ENCODE data around the gene DRD1. TPM values are rescaled to one million over a fixed set of nuclear protein-coding genes. Genes with fewer than 3 reads are reported as not detected.
A peak's percentile ranks its signal among the peaks of the same experiment; 100 is the strongest.

The DRD1 gene
- total RNA-seq, 1 donor from 2014 or later: not detected

DNA sequence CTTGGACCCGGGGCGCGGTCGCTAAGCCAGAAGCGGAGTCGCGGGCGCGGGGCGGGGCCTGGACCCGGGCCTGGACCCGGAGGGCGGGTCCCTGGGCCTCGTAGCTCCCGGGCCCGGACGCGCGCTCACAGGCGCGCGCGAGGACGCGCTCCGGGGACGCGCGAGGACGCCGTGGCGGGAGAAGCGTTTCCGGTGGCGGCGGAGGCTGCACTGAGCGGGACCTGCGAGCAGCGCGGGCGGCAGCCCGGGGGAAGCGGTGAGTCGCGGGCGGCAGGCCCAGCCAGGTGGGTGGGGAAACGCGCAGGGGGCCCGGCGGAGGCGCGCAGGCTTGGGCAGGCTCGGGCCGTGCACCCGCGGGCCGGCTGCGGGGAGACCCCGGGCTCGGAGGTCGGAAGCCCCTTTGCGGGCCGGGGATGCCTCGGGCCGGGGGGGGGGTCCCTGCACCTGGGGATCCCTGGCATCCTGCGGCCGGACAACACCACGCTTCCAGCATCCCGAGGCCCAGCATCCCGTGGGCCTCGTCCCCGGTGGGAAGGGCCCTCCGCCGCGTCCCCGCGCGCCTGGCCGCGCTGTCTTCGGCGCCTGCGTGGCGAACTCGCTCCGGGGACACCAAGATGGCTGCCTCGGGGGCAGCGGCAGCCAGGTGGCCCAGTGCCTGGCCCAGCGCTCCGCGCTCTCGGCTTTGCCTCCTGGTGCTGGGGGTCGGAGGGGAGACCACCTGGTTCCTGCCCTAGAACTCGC is 34.6 kb upstream of the DRD1 start, which contains the start of gene SFXN1:
Gene SFXN1 (plus strand): TSS at position 177 of the 741 bp plus-strand sequence. CDS start 13,544 bp downstream, outside the sequence.
- H3K27me3 Mint-ChIP-seq (ENCODE audit: low read depth): peaks cover 8% of the 10 kb centered on the region
- DNase-seq (ENCODE audit: low spot score): peak; percentile 82
- H3K36me3 Mint-ChIP-seq (ENCODE audit: low read depth): peaks cover 47% of the 10 kb centered on the region
- peaks cover 52% of the 10 kb centered on the region for H3K4me1 Mint-ChIP-seq (ENCODE audit: low read depth)
- H3K9me3 Mint-ChIP-seq: no peaks in the 10 kb centered on the region
- peak within 1 kb of the TSS; percentile 92 for H3K27ac Mint-ChIP-seq
- peak within 1 kb of the TSS; percentile 95 for H3K4me3 Mint-ChIP-seq (ENCODE audit: low read depth)
- intact Hi-C loops (cut with micrococcal nuclease): loop anchor here (1.0 kb wide), 1 partner anchor 13 kb away; no protein-coding TSS in a partner anchor

DNA sequence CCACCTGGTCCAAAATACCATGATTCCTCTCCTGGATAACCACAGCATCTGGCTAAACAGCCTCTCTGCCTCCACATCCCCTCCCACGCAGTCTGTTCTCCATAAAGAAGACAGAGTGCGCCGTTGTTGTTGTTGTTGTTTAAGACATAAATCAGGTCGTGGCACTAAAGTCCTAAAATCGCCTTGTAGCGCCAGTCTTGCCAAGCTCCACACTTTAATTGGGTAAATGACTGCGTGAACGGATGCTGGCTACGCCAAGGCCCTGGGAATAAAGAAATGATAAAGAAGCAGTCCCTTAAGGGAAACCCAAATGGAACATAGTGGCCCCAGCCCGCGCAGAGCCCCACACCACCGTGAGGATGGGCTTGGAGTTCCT is 34.0 kb upstream of the DRD1 start:
- intact Hi-C loops (cut with micrococcal nuclease): loop anchor here (1.0 kb wide), 1 partner anchor 13 kb away; no protein-coding TSS in a partner anchor

GRCh38 chr5:175477440-175477839 is 33.5 kb upstream of the DRD1 start:
- intact Hi-C loops (cut with micrococcal nuclease): no loop called here
- peak overlapping the region; percentile 72 for H3K4me3 Mint-ChIP-seq (ENCODE audit: low read depth)

More for the DNA sequence above, 34.0 kb upstream of the DRD1 start:
- Mint-ChIP-seq H3K27ac (peak overlapping the region; percentile 68), H3K4me1 (ENCODE audit: low read depth) (peaks cover 46% of the 10 kb centered on the region), H3K36me3 (ENCODE audit: low read depth) (peaks cover 41% of the 10 kb centered on the region), H3K9me3 (no peaks in the 10 kb centered on the region), H3K4me3 (ENCODE audit: low read depth) (peak overlapping the region; percentile 72), H3K27me3 (ENCODE audit: low read depth) (peaks cover 8% of the 10 kb centered on the region)
- DNase-seq (ENCODE audit: low spot score): no peak

DNA sequence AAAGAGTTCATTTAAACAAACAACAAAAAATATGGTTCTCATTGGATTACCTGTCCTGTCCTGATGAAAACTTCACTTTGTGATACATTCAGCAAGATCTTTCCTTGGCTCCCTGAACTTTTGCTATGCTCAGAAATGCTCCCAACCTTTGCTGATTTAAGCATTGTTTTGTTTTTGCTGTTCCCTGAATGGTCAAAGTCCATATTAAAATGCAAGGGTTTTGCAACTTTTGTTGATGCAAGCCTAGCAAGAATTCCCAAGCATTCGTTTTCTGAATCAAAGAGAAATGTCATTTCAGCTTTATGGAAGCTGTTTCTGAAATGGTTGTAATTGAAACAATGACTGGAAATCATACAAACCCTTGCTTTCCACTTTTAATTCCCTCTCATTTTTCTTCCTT is 31.3 kb upstream of the DRD1 start:
- DNase-seq (ENCODE audit: low spot score): no peak
- peaks cover 14% of the 10 kb centered on the region for H3K36me3 Mint-ChIP-seq (ENCODE audit: low read depth)
- intact Hi-C loops (cut with micrococcal nuclease): no loop called here
- peaks cover 8% of the 10 kb centered on the region for H3K27me3 Mint-ChIP-seq (ENCODE audit: low read depth)
- no peak overlapping the region for H3K27ac Mint-ChIP-seq
- H3K9me3 Mint-ChIP-seq: no peaks in the 10 kb centered on the region
- no peak overlapping the region for H3K4me3 Mint-ChIP-seq (ENCODE audit: low read depth)
- peaks cover 32% of the 10 kb centered on the region for H3K4me1 Mint-ChIP-seq (ENCODE audit: low read depth)

More at GRCh38 chr5:175477440-175477839, 33.5 kb upstream of the DRD1 start:
- no peak for DNase-seq (ENCODE audit: low spot score)
- no peak overlapping the region for H3K27ac Mint-ChIP-seq
- peaks cover 36% of the 10 kb centered on the region for H3K36me3 Mint-ChIP-seq (ENCODE audit: low read depth)
- no peaks in the 10 kb centered on the region for H3K9me3 Mint-ChIP-seq
- peaks cover 8% of the 10 kb centered on the region for H3K27me3 Mint-ChIP-seq (ENCODE audit: low read depth)
- H3K4me1 Mint-ChIP-seq (ENCODE audit: low read depth): peaks cover 42% of the 10 kb centered on the region

DNA sequence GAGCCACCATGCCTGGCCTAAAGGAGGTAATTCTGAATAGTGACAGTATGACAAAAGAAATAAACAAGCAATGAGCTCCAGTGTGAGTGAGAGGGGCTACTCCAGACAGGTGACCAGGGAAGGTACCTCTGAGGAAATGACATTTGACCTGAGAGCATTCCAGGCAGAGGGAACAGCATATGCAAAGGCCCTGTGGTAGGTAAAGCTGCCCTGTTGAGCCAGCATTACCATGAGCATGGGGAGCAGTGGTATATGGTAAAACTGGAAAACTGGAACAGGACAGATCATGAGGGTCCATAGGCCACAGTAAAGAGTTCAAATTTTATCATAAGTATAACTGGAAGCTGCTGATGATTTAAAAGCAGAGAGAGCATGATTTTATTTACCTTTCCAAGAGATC is 28.4 kb upstream of the DRD1 start:
- H3K27ac Mint-ChIP-seq: no peak overlapping the region
- H3K36me3 Mint-ChIP-seq (ENCODE audit: low read depth): no peaks in the 10 kb centered on the region
- intact Hi-C loops (cut with micrococcal nuclease): no loop called here
- H3K4me1 Mint-ChIP-seq (ENCODE audit: low read depth): peaks cover 20% of the 10 kb centered on the region
- peaks cover 8% of the 10 kb centered on the region for H3K27me3 Mint-ChIP-seq (ENCODE audit: low read depth)
- DNase-seq (ENCODE audit: low spot score): no peak
- no peak overlapping the region for H3K4me3 Mint-ChIP-seq (ENCODE audit: low read depth)
- no peaks in the 10 kb centered on the region for H3K9me3 Mint-ChIP-seq

DNA sequence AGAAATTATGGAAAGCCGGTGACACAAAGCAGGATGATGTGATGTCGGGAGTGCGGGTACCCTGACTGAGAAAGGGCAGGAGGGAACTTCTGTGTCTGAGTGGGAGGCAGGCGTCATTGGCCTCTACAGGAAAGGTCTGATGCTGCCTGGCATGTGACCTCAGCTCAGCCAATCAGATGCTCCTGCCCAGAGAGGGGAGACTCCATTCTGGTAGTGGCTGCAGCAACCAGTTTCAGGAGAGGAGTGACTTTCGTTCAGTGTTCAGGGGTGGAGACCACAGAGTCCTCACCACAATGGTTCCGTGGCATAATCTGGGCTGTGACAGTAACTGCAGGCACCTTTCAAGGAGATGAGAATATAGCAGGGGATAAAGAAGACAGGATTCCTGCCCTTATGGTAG is 27.6 kb upstream of the DRD1 start:
- Mint-ChIP-seq H3K27me3 (ENCODE audit: low read depth) (peaks cover 8% of the 10 kb centered on the region), H3K4me1 (ENCODE audit: low read depth) (peaks cover 20% of the 10 kb centered on the region), H3K27ac (peak overlapping the region; percentile 62), H3K36me3 (ENCODE audit: low read depth) (no peaks in the 10 kb centered on the region), H3K9me3 (no peaks in the 10 kb centered on the region), H3K4me3 (ENCODE audit: low read depth) (no peak overlapping the region)
- no peak for DNase-seq (ENCODE audit: low spot score)
- intact Hi-C loops (cut with micrococcal nuclease): no loop called here

GRCh38 chr5:175471196-175471595 is 27.2 kb upstream of the DRD1 start:
- Mint-ChIP-seq H3K36me3 (ENCODE audit: low read depth) (no peaks in the 10 kb centered on the region), H3K4me1 (ENCODE audit: low read depth) (peaks cover 17% of the 10 kb centered on the region), H3K9me3 (no peaks in the 10 kb centered on the region), H3K27me3 (ENCODE audit: low read depth) (peaks cover 11% of the 10 kb centered on the region), H3K27ac (peak overlapping the region; percentile 62), H3K4me3 (ENCODE audit: low read depth) (no peak overlapping the region)
- DNase-seq (ENCODE audit: low spot score): no peak
- intact Hi-C loops (cut with micrococcal nuclease): no loop called here

DNA sequence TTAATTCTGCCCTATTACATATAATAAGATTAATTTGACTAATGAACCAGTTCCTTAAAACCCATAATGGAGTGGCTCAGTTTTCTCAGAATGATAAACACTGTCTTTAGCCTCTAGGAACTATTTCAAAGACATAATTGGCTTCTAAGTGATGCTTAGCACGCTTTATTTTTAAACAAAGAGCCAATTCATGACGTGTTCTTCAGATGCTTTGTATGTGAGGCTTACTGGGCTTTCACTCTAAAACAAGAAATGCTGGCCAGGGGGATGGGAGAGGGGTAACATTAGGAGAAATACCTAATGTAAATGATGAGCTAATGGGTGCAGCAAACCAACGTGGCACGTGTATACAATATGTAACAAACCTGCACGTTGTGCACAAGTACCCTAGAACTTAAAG is 26.8 kb upstream of the DRD1 start:
- no peak overlapping the region for H3K4me3 Mint-ChIP-seq (ENCODE audit: low read depth)

DNA sequence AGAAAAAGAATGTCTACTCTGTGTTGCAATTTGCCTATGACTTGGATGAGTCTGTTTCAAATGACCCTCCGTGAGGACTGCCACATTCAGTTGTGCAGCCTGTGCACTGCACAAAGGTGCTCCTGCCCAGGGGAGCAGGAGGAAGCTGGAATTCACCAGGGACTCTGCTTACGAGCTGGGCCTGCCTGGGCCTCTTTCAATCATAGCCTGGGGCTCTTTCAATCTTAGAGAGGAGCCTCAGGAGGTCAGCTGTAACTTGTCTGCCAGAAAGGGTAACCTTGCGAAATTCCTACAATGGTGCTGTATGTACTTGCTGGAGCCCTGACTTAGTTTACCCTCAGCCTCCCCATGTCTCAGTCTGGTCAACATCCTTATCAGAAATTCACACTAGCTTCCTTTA is 25.9 kb upstream of the DRD1 start:
- no peaks in the 10 kb centered on the region for H3K9me3 Mint-ChIP-seq
- H3K36me3 Mint-ChIP-seq (ENCODE audit: low read depth): no peaks in the 10 kb centered on the region
- H3K27ac Mint-ChIP-seq: no peak overlapping the region
- peaks cover 11% of the 10 kb centered on the region for H3K27me3 Mint-ChIP-seq (ENCODE audit: low read depth)
- H3K4me3 Mint-ChIP-seq (ENCODE audit: low read depth): no peak overlapping the region
- intact Hi-C loops (cut with micrococcal nuclease): no loop called here
- DNase-seq (ENCODE audit: low spot score): no peak
- peaks cover 14% of the 10 kb centered on the region for H3K4me1 Mint-ChIP-seq (ENCODE audit: low read depth)

More for the DNA sequence above, 26.8 kb upstream of the DRD1 start:
- Mint-ChIP-seq H3K4me1 (ENCODE audit: low read depth) (peaks cover 14% of the 10 kb centered on the region), H3K27me3 (ENCODE audit: low read depth) (peaks cover 11% of the 10 kb centered on the region), H3K36me3 (ENCODE audit: low read depth) (no peaks in the 10 kb centered on the region), H3K9me3 (no peaks in the 10 kb centered on the region), H3K27ac (no peak overlapping the region)
- intact Hi-C loops (cut with micrococcal nuclease): no loop called here
- no peak for DNase-seq (ENCODE audit: low spot score)

DNA sequence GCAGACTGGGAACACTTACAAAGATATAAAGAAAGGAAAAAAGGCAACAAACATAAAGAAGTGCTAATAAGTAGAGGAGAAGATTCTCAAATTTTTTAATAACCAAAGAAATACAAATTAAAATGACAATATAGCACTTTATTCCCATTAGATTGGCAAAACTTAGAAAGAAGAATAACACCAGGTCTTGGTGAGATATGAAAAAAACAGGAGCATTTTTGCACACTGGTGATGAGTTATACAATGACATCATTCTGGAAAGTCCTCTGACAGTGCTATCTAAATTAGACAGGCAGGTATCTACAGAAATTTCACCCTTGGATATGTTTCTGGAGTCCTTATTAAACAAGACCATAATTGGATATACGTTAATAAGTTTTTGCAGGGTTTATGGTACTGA is 24.9 kb upstream of the DRD1 start:
- Mint-ChIP-seq H3K4me1 (ENCODE audit: low read depth) (peaks cover 20% of the 10 kb centered on the region), H3K27me3 (ENCODE audit: low read depth) (peaks cover 4% of the 10 kb centered on the region), H3K4me3 (ENCODE audit: low read depth) (no peak overlapping the region), H3K9me3 (no peaks in the 10 kb centered on the region), H3K27ac (no peak overlapping the region), H3K36me3 (ENCODE audit: low read depth) (no peaks in the 10 kb centered on the region)
- intact Hi-C loops (cut with micrococcal nuclease): no loop called here
- no peak for DNase-seq (ENCODE audit: low spot score)

- H3K27ac Mint-ChIP-seq: no peak overlapping the region
- peaks cover 20% of the 10 kb centered on the region for H3K4me1 Mint-ChIP-seq (ENCODE audit: low read depth)
- H3K4me3 Mint-ChIP-seq (ENCODE audit: low read depth): no peak overlapping the region
- no peaks in the 10 kb centered on the region for H3K9me3 Mint-ChIP-seq
- H3K36me3 Mint-ChIP-seq (ENCODE audit: low read depth): no peaks in the 10 kb centered on the region
- peaks cover 5% of the 10 kb centered on the region for H3K27me3 Mint-ChIP-seq (ENCODE audit: low read depth)
- intact Hi-C loops (cut with micrococcal nuclease): no loop called here
- no peak for DNase-seq (ENCODE audit: low spot score)
Observed at GRCh38 chr5:175467983-175468690, 24.2 kb upstream of the DRD1 start.

DNA sequence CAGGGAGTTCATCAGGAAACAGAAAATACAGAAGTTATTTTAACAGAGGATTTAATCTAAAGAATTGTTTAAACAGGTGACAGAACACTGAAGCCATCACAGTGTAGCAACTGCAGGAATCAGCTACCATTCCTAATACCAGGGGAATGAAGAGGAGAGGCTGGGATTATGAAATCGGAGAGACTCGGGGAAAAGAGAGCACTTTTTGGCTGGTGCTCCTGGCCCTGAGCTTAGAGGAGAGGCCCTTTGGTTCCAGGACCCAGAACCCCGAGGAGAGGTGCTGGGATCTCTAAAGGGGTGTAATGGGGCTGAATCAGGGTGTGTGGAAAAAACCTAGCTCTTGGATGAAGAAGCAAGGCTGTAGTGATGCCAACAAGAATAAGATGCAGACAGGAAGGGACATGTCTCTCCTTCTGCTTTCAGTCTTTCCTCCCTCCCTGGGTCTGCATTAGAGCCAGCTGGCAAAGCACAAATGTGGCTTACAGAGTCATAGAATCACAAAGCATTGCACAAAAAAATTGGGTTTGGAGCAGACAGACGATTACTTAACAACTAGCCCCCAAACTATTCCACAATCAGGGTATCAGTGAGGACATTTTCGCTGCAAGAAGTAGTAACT is 22.8 kb upstream of the DRD1 start:
- intact Hi-C loops (cut with micrococcal nuclease): no loop called here
- Mint-ChIP-seq H3K4me1 (ENCODE audit: low read depth) (peaks cover 19% of the 10 kb centered on the region), H3K36me3 (ENCODE audit: low read depth) (no peaks in the 10 kb centered on the region), H3K9me3 (no peaks in the 10 kb centered on the region), H3K27ac (no peak overlapping the region), H3K4me3 (ENCODE audit: low read depth) (no peak overlapping the region), H3K27me3 (ENCODE audit: low read depth) (peaks cover 5% of the 10 kb centered on the region)
- DNase-seq (ENCODE audit: low spot score): no peak

GRCh38 chr5:175465282-175465681 is 21.3 kb upstream of the DRD1 start:
- DNase-seq (ENCODE audit: low spot score): no peak
- peaks cover 11% of the 10 kb centered on the region for H3K4me1 Mint-ChIP-seq (ENCODE audit: low read depth)
- H3K4me3 Mint-ChIP-seq (ENCODE audit: low read depth): no peak overlapping the region
- intact Hi-C loops (cut with micrococcal nuclease): loop anchor here (1.0 kb wide), 1 partner anchor 13 kb away; the partner anchor contains the start of gene SFXN1
- no peak overlapping the region for H3K27ac Mint-ChIP-seq
- no peaks in the 10 kb centered on the region for H3K36me3 Mint-ChIP-seq (ENCODE audit: low read depth)
- H3K9me3 Mint-ChIP-seq: no peaks in the 10 kb centered on the region
- H3K27me3 Mint-ChIP-seq (ENCODE audit: low read depth): peaks cover 5% of the 10 kb centered on the region
